GM21619 (cell line): Measurements from ENCODE around the gene MGST2.
A peak's percentile ranks its signal among the peaks of the same experiment; 100 is the strongest.
"Not testable (repeated sequence)": the region's sequence is repeated elsewhere in the genome, so short reads cannot be mapped to it uniquely, and the experiment has no call there.

Source experiments
- ATAC-seq: cut with Tn5 transposase; IDR thresholded peaks from one replicate; pipeline ENCODE4 v1.9.1; 2021; ENCODE audit not compliant: unreplicated experiment

The MGST2 gene

DNA sequence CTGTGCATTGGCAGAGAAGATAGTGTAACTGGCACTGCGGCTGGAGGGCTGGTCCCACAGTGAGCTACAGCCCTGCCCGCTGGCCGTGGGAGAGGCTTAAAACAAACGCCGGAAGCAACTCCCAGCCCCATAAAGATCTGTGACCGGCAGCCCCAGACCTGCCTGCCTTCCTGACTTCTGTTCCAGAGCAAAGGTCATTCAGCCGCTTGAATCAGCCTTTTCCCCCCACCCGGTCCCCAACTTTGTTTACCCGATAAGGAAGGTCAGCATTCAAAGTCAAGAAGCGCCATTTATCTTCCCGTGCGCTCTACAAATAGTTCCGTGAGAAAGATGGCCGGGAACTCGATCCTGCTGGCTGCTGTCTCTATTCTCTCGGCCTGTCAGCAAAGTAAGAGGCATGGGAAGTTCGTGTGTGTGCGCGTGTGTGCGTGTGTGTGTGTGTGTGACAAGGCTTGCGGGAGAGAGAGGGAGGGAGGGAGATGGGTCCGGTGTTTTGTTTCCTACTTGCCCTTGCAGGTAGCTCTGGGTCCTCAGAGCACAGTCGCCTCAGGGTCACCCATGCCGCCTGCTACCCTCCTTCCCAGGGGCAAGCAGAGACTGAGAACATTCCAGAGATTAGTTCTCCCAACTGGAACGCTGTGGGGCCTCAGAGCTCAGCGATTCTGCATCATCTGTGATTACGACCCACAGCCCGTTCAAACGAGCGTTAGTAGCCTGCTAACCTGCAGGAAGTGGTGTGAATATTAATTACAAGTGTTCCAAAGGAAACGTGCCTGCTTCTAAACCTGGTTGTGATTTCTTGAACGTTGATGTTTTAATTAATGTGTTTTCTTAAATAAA, at the start of gene MGST2:
TSS of gene MGST2 (plus strand) at position 130 of the 840 bp plus-strand sequence. CDS start at position 331, 201 bp downstream.
- ATAC-seq = peak; percentile 92

DNA sequence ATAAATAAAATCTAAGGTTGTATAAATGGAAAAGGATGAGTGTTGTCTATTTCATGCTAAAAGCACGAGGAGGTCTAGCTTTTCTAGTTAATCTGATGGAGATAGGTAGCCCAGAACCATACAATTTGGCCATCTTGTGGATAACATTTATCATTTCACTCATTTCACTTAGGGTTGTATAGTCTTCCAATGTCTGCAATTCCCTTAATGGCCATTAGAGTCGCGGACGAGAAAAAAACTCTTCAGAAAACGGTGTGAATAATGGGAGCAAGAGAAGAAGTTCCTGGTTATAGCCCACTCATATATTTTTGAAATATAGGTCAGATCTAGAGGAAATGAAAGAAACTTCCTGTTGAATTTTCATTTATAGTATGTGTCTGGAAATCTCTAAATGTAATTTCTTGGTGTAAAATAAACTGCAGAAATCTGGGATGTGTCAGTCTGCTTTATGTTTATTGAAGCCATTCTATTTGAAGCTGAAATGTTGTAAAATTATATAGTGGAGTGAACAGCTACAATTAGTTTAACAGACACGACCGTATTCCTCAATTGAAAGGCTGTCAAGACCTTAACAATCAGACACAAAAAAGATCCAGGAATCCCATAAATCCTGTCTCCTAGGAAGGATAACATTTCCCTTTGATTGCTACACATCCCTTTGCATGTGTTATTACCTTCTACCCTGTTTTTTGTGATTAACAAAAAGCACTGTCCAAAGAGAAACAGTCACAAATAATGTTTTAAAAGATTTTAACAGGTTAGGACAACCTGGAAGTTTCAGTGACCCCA, 47.7 kb upstream of the MGST2 start:
- ATAC-seq = no peak

DNA sequence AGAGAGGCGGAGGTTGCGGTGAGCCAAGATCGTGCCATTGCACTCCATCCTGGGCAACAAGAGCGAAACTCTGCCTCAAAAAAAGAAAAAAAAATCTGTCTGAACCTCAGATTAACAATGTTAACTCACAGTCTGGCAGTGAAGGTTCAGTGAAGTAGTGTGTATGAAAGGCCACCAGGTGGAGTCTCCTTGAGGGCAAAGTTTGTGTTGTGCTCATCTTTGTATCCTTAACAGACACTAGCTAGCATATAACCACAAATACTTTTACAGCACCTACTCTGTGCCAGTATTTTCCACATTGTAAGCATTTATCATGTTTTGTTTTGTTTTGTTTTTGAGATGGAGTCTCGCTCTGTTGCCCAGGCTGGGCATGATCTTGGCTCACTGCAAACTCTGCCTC, 46.0 kb upstream of the MGST2 start:
- ATAC-seq = no peak

DNA sequence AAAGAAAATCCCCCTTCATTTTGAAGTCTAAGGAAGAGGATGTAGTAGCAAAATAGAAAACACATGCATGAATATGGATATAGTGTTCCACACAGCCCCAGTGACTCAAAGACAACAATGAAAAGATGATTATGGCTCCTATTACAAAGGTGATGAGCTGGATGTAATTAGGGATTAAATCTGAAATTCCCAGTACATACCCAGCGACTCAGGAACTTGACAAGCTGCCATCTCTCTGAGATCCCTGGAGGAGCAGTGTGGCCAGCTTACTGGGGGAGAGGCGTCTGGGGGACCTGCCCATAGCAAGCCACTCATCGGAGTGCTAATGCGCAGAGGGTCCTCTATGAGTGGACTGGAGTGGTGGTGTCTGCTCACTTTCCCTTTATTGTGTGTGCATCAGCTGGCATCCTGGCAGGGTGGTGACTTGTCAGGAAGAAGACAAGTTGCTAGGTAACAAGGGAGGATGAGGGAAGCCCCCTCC, 42.7 kb upstream of the MGST2 start:
- ATAC-seq = no peak

DNA sequence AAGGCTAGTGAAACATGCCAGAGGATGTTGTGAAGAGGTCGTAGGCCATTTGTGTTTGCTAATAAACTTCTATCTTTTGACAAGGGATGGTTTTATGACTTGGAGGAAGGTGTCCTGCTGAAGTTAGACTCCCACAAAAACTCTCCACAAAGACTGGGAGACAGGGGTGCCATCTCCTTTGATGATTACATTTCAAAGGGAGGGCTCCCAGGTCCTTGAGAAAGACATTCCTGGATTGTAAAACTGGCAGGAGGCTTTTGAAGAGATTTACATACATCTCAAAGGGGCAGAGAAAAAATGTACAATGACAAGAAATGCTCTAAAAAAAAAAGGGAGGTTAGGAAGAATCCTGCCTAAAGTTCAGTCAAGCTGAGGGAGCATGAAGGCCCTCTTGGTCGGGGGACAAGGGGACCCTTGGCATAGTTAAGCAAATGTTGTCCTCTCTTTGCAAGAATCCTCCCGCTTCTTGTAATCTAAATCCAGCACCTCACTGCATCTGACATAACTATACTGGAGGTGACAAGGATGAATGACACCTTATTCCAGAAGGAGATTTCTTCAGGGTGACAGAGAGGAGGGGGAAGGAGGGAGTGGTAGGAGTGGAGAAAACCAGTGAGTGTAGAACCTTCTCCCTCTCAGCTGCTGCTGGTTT, 41.1 kb upstream of the MGST2 start:
- no peak for ATAC-seq

DNA sequence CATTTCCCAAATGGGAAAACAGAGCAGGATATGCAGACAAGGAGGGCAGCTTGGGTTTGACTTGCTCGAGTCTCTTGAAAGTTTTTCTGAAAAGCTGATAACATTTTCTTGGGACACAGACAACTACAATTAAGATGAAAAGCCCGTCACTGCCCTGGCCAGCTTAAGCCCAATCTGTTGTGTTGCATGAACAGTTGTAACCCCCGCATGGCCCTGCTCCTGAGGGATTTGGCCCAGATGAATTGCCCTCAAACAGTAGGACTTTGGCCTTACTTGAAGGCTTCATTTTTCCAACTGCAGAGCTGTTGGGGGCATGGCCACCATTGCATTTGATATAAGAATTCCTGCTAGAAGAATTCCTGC, 40.5 kb upstream of the MGST2 start:
- no peak for ATAC-seq

DNA sequence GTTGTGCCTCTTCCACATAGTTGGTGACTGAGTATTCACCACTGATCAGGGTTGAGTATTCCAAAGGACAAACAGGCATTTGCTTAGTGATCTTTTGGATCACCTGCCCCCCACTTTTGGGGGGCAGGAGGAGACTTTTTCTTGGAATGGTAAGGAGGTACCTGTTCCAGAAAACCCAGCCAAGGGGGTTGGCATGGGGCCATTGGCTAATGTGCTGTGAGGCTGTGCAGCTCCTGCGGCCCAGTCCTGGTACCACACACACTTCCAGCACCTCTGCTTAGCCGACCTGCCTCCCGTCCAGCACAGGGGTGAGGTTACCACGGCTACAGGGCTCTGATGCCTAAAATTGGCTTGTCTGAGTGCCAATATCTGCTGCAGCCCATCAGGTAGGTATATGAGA, 40.1 kb upstream of the MGST2 start:
- no peak for ATAC-seq

DNA sequence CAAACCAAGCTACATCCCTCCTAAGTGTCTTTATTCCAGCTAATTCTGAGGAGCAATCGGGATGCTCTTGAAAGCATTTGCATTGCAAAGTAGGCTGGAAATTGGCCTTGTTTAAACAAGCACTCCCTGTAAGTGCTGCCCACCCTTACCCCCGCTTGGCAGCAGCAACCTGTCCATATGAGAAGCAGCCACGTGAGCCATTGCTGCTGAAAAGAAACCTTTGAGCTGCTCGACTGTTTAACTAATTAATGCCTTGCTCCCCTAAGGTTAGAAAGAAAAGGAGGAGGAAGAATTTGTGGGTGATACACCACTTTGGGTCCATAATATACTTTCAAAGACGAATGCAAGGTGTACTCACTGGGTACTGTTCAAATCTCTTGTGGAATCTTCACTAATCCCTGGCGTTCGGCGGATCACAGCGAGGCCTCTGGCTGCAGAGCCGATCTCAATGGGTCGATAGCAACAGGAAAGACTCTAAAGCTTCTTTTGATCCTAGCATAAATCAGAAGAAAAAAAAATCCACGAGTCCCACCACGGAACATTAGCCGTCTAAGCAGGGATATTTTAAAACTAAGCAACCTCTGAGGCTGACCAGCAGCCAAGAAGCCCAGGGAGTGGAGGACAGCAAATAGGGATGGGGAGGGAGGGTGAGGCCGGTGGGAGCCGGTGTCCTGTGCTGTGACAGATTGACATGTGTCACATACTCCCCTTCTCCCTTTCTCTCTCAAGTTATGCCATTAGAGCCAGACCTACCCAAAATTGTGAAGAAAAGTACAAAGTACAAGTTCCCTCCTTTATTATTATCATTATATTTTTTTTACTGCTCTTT, 37.2 kb upstream of the MGST2 start:
- ATAC-seq = no peak

DNA sequence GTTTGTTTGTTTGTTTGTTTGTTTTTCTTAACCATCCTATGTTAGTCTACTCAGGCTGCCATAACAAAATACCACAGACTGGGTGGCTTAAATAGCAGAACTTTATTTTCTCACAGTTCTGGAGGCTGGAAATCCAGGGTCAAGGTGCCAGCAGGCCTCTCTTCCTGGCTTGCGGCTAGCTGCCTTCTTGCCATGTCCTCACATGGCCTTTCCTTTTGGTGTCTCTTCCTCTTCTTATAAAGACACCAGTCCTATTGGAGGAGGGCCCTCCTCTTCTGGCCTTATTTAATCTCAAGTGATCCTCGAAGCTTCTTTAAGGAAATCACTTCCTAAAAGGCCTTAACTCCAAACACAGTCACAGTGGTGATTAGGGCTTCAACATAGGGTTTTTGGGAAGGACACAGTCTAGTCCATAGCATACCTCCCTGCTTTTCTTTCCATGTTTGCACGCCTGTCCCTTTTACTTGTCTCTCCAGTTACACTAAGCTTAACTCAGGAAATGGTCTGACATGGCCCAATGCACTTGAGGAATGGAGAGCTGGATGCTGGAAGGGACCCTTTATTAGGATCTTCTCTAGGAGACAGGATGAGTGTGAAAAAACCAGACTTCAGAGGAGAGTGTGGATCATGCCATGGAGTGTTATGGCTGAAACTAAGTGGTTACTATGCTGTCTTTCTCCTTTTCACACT, 36.0 kb upstream of the MGST2 start:
- no peak for ATAC-seq

DNA sequence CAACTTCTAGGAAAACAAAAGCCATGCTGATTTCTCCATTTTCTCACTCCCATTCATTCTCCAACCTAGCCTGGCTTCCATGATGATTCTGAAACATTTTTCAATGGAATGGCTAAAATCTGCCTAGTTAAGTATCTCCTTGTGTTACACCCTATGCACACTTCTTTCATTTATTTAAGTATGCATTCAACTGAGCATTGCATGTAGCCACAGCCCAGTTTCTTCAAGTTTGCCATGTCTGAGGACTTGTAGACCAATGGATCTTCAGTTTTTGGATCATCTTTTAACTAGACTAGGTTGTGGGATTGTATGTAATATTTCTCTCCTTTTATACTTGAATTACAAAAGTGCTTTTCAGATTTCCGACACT, 35.5 kb upstream of the MGST2 start:
- ATAC-seq = no peak

DNA sequence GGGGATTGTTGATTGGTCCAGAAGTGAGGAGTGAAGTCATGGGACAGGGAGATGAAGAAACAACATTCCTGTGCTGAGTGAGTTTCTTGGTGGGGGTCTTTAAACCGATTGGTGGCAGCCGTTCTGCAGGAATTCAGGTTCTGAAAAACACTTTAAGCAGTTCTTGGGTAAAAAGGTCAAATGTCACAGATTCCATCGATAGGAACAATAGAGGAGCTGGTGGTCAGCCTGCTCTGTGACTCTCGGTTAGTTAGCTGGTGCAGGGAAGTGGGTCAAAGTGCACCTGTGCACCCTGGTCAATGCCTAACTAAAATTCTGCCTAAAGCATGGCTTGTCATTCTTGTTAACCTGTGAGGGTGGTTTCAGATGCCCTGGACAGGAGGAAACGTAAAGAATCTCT, 34.6 kb upstream of the MGST2 start:
- no peak for ATAC-seq

DNA sequence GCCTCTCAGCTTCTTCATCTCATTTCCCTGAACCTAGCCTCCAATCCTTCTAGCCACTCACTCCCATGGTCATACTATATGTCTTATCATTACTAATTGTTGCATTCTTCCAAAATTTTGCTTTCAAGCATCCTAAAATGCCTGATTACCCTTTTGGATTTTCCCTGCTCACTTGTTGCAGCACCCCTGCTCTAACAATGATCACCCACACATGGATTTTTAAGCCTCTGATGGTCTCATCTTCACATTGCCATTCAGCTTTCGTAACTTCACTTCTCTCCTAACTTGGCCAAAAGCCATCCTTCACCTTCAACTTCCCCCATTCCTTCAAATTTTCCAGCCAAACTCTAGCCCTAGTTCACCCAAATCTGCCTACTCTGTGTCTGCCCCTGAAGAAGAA, 33.8 kb upstream of the MGST2 start:
- no peak for ATAC-seq

DNA sequence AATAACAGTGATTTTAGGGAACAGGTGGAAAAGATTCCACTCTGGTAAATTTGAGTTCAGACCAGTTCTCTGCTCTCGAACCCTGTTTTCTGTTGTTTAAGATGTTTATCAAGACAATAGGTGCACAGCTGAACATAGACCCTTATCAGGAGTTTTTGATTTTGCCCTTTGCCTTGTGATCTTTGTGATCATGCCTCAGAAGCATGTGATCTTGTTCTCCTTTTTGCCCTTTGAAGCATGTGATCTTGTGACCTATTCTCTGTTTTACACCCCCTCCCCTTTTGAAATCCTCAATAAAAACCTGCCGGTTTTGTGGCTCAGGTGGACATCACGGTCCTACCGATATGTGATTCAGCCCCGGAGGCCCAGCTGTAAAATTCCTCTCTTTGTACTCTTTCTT, 32.9 kb upstream of the MGST2 start:
- not testable (repeated sequence) for ATAC-seq

DNA sequence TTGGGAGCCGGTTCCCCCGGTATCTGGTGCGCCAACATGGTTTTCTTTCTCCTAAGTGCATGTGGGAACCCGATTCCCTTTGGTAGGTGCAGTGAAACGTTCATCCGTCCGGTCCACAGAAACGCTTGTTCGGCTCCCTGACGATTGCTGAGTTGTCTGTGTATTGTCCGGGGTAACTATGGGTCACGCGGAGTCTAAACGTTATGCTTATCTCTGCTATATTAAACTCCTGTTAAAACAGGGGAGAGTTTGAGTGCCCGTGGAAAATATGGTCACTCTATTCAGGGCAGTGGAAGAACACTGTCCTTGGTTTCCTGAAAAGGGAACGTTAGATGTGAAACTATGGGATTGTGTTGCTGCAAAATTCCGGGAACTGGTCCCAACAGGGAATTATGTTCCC, 32.4 kb upstream of the MGST2 start:
- ATAC-seq = no peak

DNA sequence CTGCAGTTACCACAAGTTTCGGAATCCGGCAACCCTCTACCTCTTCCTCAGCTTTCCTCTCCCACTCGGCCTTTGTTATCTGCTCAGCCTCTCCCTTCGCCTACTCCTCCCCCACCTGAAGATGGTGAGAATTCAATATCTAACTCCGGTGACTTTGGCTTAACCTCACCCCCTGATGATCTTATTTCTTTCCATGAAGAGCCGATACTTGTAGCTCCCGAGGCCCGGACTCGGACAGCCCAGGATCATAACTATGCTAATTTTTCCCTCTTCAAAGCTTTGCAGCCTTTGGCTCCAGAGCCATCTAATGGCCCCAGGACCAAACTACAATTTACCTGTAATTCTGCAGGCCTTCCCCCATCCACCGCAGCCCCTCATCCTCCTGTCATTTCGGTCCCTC, 32.0 kb upstream of the MGST2 start:
- ATAC-seq = no peak

DNA sequence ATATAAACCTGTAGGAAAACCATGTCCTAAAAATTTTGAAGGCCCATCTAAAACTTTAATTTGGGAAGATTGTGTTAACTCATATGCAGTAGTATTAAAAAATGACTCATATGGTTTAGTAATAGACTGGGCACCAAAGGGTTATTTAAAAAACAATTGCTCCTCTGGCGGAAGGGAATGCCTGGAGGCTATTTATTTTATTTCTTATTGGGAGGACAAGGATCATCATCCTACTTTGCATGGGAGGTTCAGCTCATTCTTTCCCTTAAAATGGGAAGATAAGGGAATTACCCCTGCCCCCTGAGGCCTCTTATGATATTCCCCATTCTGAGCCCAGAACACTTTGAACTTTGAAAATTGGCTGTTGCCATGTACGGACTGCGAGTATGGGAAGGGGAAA, 29.7 kb upstream of the MGST2 start:
- no peak for ATAC-seq

DNA sequence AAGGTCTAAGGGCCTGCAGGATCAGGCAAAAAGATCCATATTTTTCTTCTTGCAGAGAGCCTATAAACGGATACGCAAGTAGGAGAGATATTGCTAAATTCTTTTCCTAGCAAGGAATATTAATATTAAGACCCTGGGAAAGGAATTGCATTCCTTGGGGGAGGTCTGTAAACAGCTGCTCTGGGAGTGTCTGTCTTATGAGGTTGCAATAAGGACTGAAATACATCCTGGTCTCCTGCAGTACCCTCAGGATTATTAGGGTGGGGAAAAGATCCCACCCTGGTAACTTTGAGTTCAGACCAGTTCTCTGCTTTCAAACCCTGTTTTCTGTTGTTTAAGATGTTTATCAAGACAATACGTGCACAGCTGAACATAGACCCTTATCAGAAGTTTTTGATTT, 27.3 kb upstream of the MGST2 start:
- ATAC-seq = not testable (repeated sequence)

DNA sequence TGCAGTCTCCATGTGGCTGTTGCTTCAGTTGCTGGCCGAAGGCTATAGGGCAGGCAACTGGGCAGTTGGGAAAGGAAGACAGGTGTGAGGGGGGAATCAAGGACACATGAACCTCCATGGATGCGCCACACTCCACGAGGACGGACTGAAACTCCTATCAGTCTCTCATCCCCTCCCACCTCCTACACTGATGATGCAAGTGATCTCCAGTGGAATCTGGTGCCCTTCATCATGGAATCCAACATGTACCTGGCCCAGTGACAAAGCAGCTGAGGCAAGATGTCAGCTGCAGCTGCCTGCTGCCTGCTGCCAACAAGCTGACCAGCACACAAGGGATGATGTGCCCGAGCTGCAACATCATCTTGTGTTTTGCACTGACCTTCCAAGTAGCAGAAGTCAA, 26.0 kb upstream of the MGST2 start:
- no peak for ATAC-seq

DNA sequence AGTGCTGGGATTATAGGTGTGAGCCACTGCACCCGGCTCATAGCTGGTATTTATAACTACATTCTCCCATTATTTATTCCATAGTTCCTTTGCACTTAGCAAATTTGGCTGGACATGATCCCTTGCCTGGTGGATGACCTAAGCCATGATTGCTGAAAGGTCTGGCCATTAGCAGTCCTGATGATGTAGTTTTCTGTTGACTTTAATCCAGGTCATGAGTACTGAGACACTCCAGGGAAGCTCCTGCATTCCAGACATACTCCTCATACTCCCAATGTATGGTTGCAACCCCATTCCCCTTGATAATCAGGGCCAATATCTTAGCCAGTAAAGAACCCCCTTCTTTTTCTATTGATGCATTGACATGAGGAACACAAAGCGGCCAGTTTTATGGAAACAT, 24.4 kb upstream of the MGST2 start:
- no peak for ATAC-seq

DNA sequence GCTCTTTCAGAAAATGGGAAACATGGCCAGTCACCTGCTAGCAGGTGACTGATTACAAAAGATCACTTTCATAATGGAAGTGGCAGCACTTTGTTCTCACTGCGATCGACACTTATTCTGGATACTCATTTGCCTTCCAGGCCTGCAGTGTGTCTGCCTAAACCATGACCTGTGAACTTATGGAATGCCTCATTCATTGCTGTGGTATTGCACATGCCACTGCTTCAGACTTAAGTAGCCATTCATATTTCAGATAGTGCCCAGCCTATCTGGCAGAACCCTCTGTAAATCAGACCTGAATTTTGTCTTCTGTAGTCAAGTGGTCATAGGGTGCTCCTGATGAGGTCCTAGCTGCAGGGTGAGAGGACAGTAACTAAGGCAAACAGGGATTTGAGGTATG, 23.3 kb upstream of the MGST2 start:
- ATAC-seq = no peak
